ENCODE results near the gene FURIN.
"Not testable (repeated sequence)": the region's sequence is repeated elsewhere in the genome, so short reads cannot be mapped to it uniquely, and the experiment has no call there.

The FURIN gene

DNA sequence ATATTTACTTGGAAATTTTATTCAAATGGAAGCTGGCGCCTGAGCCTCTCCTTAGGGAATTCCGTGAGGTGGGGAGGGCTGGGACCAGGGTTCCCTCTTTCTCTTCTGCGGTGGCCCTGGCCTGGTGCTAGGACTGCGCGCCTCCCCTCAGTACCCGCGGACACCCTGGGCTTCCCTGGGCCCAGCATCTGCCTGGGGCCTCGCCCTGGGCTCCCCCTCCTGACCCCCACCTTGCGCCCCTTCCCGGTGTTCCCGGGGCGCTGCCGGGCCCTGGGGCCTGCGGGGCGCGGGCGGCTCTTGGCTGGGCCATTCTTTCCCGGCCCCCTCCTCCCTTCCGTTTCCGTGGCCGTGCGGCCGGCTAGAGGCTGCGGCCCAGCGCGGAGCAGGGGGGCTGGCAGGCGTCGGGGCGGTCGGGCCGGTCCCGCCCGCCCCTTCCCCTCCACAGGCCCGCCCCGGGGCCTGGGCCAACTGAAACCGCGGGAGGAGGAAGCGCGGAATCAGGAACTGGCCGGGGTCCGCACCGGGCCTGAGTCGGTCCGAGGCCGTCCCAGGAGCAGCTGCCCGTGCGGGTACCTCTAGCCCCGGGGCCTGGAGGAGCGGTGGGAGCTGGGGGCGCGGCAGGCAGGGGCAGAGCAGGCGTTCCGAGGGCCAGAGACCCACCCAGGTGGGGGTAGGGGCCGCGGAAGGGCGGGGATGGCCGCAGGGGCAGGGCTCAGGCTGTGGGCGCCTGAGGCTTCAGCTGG, 15.8 kb downstream of the FURIN start, which contains the start of gene FES:
FES (plus strand) TSS at position 529 of the 743 bp plus-strand sequence. CDS start 542 bp downstream, outside the sequence.
- DNase-seq, result peak; percentile 68

DNA sequence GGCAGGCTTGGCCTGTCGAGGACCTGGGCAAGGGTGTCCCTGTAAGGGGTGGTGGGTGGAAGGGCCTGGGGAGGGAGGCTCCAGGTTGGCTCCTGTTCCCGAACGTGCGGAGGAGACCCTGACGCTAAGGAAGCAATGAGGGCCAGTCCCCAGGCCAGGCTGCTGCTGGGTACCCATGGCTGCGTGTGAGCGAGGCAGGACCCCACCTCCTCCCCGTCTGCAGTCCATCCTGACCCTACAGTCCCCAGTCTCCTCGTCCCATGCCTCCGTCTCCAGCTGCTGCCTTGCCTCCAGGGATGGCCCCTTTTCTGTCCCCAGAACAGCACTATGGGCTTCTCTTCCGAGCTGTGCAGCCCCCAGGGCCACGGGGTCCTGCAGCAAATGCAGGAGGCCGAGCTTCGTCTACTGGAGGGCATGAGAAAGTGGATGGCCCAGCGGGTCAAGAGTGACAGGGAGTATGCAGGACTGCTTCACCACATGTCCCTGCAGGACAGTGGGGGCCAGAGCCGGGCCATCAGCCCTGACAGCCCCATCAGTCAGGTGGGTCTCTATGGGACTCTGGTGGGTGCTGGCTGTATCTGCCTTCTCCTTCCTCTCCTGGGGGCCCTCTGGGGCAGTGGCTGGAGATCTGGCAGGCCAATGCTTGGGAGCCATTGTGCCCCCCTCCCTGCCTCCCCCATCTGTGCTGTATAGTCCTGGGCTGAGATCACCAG, 16.5 kb downstream of the FURIN start:
- no peak for DNase-seq

DNA sequence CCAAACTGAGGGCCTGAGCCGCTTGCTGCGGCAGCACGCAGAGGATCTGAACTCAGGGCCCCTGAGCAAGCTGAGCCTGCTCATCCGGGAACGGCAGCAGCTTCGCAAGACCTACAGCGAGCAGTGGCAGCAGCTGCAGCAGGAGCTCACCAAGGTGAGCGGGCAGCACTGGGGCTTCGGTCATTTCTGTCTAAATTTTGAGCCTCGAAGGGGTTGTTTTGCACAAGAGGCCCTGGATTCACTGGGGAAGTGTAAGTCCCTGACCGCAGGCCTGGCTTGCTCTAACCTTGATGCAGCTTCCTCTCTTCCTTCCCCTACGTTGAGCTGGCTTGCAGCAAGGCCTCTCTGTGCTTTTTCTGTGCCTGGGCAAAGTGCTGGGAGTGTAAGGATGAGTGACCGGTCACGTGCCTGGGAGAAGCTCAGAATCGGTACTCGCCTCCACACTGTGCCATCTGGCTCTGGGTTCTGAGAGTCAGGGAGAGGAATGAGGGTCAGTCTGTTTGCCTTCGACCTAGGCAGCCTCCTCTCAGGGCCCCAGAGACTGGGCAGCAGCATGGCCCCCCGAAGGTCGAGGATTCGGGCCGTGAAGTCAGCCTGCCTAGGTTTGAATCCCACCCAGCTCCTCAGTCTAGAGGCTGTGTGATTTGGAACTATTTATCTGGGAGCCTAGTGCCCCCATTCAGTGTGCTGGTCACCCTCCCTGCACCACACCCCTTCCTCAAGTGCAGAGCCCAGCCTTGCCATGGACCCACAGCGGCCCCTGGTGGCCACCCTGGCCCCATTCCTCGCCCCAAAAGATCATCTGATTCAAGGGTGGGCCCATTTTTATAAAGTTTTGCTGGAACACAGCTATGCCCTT, 17.3 kb downstream of the FURIN start:
- DNase-seq, result peak; percentile 91

DNA sequence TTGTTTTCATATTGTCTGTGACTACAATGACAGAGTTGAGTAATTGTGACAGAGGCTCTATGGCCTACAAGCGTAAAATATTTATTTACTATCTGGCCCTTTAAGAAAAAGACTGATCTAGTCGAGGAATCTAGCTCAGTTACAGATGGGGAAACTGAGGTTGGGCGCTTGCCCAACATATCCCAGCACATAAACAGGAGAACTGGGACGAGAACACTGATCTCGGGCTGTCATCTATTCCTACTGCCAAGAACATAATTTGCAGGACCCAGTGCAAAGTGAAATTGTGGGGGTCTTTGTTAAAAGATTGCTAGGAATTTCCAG, 17.9 kb downstream of the FURIN start:
- no peak for DNase-seq

DNA sequence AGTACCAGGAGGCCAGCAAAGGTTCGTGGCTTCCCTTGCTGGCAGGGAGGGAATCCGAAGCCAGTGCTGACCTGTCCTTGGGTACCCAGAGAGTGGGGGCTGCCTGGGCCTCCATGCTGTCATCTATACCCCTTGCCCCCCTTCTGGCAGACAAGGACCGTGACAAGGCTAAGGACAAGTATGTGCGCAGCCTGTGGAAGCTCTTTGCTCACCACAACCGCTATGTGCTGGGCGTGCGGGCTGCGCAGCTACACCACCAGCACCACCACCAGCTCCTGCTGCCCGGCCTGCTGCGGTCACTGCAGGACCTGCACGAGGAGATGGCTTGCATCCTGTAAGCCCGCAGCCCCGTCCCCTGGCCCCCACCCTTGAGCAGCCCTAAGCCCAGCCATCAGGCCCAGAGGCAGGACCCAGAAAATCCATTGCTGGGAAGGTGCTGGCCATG, 18.7 kb downstream of the FURIN start:
- no peak for DNase-seq

DNA sequence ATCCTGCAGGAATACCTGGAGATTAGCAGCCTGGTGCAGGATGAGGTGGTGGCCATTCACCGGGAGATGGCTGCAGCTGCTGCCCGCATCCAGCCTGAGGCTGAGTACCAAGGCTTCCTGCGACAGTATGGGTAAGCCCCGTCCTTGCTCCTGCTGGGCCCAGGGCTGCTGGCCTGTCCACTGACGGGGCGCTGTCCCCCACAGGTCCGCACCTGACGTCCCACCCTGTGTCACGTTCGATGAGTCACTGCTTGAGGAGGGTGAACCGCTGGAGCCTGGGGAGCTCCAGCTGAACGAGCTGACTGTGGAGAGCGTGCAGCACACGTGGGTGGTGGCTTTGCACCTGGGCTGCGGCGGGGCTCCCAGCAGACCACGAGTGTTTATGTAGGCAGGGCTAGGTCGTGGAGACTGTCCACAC, 20.9 kb downstream of the FURIN start:
- DNase-seq, result no peak

DNA sequence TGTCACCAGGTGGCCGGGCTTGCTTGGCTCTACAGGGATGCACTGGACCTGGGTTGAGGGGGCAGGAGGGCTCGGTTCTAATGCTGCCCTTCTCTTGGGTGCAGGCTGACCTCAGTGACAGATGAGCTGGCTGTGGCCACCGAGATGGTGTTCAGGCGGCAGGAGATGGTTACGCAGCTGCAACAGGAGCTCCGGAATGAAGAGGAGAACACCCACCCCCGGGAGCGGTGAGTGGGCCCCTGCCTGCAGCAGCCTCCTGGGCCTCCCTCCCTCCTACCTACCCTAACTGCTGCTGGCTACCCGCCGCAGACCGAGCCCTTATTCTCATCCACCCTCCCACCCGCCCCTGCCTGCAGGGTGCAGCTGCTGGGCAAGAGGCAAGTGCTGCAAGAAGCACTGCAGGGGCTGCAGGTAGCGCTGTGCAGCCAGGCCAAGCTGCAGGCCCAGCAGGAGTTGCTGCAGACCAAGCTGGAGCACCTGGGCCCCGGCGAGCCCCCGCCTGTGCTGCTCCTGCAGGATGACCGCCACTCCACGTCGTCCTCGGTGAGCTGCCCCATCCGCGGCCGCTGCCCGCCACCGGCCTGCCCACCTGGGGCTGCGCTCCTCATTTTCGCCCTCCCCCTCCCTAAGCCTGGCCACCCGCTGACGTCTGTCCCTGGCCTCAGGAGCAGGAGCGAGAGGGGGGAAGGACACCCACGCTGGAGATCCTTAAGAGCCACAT, 21.5 kb downstream of the FURIN start:
- no peak for DNase-seq

DNA sequence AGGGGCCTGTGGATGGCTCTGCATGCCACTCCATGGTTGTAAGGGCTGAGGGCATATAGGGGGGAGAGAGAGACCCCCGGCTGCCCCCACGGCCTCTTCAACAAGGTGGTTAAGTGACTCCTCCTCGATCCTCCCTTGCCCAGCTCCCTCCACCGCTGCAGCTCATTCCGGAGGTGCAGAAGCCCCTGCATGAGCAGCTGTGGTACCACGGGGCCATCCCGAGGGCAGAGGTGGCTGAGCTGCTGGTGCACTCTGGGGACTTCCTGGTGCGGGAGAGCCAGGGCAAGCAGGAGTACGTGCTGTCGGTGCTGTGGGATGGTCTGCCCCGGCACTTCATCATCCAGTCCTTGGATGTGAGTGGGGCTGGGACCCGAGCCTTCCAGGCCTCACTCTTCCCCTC, 22.5 kb downstream of the FURIN start:
- DNase-seq, result no peak

DNA sequence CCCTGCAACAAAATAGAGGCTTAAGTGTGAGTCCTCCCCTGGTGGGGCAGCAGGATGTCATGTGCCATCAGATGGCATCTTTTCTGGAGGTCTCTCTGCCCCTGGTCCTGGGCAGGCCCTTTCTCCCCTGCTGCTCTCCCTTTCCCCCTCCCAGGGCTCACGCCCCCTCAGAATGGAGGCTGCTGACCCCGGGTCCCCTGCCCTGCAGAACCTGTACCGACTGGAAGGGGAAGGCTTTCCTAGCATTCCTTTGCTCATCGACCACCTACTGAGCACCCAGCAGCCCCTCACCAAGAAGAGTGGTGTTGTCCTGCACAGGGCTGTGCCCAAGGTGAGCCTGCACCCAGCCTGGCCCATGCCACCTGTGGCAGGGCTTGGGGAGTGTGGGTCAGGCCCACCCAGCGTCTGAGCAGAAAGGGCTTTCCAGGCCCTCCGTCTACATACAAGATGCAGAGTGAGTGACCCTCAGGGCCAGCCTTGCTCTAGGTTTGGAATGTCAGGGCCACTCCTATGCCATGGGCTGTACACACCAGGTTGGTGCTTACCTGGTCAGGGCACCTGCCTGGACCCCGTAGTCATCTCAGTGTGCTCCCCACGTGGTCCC, 23.1 kb downstream of the FURIN start:
- DNase-seq, result no peak

DNA sequence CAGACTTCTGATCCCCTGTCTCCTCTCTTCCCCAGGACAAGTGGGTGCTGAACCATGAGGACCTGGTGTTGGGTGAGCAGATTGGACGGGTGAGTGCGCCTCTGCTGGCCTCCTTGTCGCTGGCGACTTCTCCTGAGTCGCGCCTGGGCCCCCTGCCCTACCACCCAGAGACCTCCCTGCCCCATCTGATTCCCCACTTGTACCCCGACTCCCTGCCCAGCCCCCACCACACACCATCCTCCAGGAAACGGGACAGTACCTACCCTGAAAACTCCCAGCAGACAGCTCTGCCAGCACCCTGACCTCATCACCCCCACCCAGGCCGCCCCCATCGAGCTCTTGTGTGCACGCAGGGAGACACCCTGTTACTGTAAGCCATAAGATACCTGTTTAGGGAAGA, 23.6 kb downstream of the FURIN start:
- no peak for DNase-seq

DNA sequence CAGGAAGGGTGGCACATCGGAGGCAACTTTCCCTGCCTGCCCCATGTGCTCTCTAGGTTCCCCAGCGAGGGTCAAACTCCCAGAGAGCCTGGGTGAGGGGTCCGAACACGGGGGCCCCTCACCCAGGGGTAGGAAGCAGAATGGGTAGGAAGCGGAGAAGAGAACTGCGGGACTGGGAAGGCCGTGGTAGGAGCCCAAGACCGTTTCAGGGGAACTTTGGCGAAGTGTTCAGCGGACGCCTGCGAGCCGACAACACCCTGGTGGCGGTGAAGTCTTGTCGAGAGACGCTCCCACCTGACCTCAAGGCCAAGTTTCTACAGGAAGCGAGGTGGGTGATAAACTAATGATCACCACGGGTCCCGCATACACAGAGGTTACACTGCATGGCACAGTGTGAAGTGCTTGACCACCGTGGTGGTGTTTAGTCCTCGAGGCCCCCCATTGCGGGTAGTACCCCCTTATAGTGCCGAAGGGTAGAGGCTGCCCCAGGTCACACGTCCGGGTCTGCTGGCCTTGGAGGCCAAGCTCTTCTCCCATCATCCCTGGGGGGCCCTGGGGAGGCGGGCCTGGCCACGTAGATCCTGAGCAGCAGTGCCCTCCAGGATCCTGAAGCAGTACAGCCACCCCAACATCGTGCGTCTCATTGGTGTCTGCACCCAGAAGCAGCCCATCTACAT, 24.2 kb downstream of the FURIN start:
- no peak for DNase-seq

DNA sequence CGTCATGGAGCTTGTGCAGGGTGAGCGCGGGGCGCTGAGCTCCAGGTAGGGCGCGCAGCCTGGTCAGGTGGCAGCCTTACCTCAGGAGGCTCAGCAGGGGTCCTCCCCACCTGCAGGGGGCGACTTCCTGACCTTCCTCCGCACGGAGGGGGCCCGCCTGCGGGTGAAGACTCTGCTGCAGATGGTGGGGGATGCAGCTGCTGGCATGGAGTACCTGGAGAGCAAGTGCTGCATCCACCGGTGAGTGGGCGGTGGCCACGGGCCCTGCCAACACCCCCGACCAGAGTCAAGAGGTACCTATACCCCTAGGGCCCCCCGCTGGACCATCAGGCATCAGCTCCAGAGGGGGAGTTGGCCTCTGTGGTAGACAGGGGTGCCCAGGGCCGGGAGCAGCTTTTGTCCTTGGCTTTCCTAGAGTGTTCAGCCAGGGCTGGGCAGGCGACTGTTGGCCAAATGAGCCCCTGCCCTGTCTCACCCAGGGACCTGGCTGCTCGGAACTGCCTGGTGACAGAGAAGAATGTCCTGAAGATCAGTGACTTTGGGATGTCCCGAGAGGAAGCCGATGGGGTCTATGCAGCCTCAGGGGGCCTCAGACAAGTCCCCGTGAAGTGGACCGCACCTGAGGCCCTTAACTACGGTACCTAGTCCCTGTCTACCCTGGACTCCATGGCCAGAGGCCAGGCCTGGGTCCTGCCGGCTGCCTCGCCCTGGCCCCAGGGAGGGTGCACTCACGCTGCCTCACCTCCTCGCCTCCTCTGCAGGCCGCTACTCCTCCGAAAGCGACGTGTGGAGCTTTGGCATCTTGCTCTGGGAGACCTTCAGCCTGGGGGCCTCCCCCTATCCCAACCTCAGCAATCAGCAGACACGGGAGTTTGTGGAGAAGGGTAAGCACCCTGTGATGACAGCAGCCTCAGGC, 25.0 kb downstream of the FURIN start:
- DNase-seq, result no peak

DNA sequence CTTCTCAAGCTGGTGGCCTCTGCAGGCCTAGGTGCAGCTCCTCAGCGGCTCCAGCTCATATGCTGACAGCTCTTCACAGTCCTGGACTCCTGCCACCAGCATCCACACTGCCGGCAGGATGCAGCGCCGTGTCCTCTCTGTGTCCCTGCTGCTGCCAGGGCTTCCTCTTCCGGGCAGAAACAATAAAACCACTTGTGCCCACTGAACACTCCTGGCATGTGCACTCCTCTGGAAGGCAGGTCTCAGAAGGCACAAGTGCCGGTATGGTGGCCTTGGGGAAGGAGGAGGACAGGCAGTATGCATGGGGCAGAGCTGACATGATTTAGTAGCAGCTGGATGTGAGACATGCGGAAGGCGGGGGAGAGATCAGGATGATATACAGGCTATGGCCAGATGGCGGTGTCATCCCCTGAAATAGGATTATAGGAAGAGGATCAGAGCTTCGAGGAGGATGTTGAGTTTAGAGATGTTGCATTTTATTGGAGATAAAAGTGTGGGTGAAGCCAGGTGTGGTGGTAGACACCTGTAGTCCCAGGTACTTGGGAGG, 27.3 kb downstream of the FURIN start:
- no peak for DNase-seq

DNA sequence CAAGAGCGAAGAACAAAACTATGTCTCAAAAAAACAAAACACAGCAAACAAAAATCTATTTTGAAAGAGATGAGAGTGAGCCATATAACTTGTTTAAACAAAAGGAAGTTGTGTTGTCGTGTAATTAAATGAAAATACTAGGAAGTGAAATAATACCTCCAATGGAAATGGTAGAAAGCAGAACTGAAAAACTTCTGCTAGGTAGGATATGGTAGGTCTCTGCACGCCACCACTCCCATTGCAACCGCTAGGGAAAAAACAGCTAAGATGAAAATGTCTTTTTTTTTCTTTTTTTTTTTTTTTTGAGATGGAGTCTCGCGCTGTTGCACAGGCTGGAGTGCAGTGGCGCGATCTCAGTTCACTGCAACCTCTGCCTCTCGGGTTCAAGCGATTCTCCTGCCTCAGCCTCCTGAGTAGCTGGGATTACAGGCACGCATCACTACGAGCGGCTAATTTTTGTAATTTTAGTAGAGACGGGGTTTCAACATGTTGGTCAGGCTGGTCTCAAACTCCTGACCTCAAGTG, 28.8 kb downstream of the FURIN start:
- not testable (repeated sequence) for DNase-seq

DNA sequence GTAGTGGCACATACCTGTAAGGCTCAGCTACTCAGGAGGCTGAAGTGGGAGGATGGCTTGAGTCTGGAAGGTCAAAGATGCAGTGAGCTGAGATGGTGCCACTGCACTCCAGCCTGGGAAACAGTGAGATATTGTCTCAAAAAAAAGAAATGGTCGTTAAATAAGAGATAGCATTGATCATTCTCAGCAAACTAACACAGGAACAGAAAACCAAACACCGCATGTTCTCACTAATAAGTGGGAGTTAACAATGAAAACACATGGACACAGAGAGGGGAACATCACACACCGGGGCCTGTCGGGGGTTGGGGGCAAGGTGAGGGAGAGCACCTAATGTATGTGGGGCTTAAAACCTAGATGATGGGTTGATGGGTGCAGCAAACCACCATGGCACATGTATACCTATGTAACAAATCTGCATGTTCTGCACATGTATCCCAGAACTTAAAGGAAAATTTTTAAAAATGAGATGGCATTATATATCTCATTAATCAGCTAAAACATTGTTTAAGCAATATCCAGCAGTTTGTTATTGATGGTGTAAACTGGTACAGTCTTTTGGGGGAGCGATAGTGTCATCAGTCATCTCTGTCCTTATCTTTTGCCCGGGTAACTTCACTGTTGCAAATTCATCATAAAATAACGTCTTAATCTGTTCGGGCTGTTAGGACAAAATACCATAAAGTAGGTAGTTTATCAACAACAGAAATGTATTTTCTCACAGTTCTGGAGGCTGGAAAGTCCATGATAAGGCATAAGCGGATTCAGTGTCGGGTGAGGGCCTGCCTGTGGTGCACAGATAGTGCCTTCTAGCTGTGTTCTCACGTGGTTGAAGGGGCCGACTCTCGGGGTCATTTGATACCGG, 33.0 kb downstream of the FURIN start:
- DNase-seq, result no peak

DNA sequence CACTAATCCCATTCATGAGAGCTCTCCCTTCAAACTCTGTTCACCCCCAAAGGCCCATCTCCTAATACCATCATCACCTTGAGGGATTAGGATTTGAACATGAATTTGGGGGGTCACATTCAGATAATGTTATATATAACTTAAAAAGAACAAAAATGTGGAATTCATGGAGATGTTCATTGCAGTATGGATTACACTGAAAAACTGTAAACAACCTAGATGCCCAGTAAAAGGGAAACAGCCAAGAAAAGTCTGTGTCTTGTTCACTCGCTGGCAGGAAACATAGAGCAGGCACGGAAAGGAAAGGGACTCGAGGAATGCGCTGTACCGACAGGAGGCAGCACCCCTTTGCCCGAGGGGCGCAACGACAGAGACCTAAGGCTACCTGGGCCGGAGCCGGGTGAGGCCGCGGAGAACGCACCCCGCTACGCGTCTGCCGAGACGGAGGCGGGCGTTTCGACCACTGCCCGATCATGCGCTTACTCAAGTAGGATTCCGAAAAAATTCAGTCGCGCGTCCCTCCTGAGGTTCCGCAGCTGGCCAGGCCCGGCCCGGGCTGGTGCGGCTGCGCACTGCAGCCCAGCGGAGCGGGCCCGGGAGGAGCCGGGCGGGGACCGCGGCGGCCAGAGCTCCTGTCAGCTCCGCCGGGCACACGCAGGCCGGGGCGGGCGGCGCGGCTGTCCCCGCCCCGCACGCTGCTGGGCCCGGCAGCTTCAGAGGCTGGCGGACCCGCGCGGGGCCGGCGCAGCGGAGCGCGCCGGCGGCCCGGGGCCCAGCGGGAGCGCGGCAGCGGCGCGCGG, 33.9 kb downstream of the FURIN start:
- peak; percentile 91 for DNase-seq

DNA sequence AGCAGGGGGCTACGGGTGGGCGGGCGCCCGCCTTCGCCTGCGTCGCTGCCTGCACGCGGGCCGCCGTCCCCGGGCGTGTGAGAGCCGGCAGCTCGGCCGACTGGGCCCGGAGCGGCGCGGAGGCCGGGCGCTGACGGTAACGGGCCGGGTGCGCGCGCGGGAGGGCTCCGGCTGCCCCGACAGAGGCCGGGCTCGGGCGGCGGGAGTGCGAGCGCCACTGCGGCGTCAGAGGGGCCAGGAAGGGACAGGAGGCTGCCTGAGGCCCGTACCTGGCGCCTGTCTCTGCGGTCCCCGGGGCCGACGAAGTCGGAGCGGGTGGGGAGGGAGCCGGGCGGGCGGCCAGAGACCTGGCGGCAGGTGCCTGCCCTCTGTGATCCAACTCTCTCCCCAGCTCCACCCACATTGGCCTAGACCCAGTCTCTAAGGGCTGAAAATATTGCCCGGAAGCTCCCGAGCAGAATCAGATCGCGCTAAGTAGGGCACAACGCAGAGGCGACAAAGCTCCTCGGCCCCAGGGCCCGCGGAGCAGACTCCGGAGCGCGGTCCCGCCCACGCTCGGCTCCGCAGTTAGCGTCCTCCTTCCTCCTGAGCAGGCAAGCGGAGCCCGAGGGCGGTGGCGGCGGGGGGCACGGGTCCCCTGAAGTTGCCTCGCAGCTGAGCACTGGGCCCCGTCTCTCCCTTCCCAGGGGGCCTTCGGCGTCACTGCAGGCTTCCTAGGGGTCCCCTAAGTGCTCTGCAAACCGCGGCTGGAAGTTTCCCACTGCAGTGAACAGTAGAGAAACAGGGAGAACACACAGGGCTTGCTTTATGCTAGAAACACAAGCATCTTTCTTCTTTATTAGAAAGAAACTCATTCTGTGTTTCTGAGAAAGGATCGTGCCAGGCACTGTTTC, 34.7 kb downstream of the FURIN start, which contains the start of gene MAN2A2:
MAN2A2 (plus strand) TSS at position 463 of the 893 bp plus-strand sequence. CDS start 906 bp downstream, outside the sequence.
- DNase-seq, result peak; percentile 87

All from eye (tissue), 1 donor.